ENCODE measurements around the gene ZFP36.

The ZFP36 gene

GRCh38 chr19:39412867-39413271 lies 6.2 kb downstream of the ZFP36 start:
- Histone ChIP-seq H3K4me1 (ENCODE audit: insufficient read depth, low read length, severe bottlenecking) (peaks cover 44% of the 10 kb centered on the region), H3K4me3 (ENCODE audit: low read depth, low read length, poor library complexity, severe bottlenecking) (peak overlapping the region; percentile 99), H3K4me2 (ENCODE audit: low read length) (peak overlapping the region; percentile 93), H3K27ac (ENCODE audit: low read depth, low read length, poor library complexity, severe bottlenecking) (peak overlapping the region; percentile 75), H3K9ac (ENCODE audit: low read length) (peak overlapping the region; percentile 99), H3K27me3 (ENCODE audit: insufficient read depth, low read length) (no peaks in the 10 kb centered on the region), H3K79me2 (ENCODE audit: insufficient read depth, low read length) (peaks cover 6% of the 10 kb centered on the region), H3K36me3 (ENCODE audit: insufficient read depth, low read length) (peaks cover 10% of the 10 kb centered on the region), H4K20me1 (ENCODE audit: insufficient read depth, low read length) (no peaks in the 10 kb centered on the region), H2AFZ (ENCODE audit: low read length) (0 out of 2 replicates have a peak overlapping the region, but pooled peaks have one; percentile 23), H3F3A (ENCODE audit: insufficient read depth, low read length) (peaks cover 5% of the 10 kb centered on the region), H3K9me2 (ENCODE audit: low read depth, low read length) (no peaks in the 10 kb centered on the region), H3K9me3 (ENCODE audit: low read length) (no peaks in the 10 kb centered on the region)
- TF ChIP-seq EZH2 (IDR thresholded peaks at IDR 0.05; ENCODE audit: borderline replicate concordance, low read length) (no peak), CTCF (IDR thresholded peaks at IDR 0.05; ENCODE audit: low read length) (peak; percentile 28; the same call in 1 of the 2 replicates)

- H4K20me1 ChIP-seq (ENCODE audit: insufficient read depth, low read length): no peaks in the 10 kb centered on the region
- H3K27ac ChIP-seq (ENCODE audit: low read depth, low read length, poor library complexity, severe bottlenecking): peak overlapping the region; percentile 75
- H3K9ac ChIP-seq (ENCODE audit: low read length): peak overlapping the region; percentile 99
- H3K4me1 ChIP-seq (ENCODE audit: insufficient read depth, low read length, severe bottlenecking): peaks cover 39% of the 10 kb centered on the region
- no peaks in the 10 kb centered on the region for H3K9me3 ChIP-seq (ENCODE audit: low read length)
- 0 out of 2 replicates have a peak overlapping the region, but pooled peaks have one; percentile 23 for H2AFZ ChIP-seq (ENCODE audit: low read length)
- no peak for TF ChIP-seq CTCF (IDR thresholded peaks at IDR 0.05; ENCODE audit: low read length)
- no peak for TF ChIP-seq EZH2 (IDR thresholded peaks at IDR 0.05; ENCODE audit: borderline replicate concordance, low read length)
- H3F3A ChIP-seq (ENCODE audit: insufficient read depth, low read length): peaks cover 5% of the 10 kb centered on the region
- H3K27me3 ChIP-seq (ENCODE audit: insufficient read depth, low read length): no peaks in the 10 kb centered on the region
- peaks cover 6% of the 10 kb centered on the region; the same call in 1 of the 2 replicates for H3K79me2 ChIP-seq (ENCODE audit: insufficient read depth, low read length)
- peak overlapping the region; percentile 93 for H3K4me2 ChIP-seq (ENCODE audit: low read length)
- H3K9me2 ChIP-seq (ENCODE audit: low read depth, low read length): no peaks in the 10 kb centered on the region
- peak overlapping the region; percentile 99 for H3K4me3 ChIP-seq (ENCODE audit: low read depth, low read length, poor library complexity, severe bottlenecking)
- H3K36me3 ChIP-seq (ENCODE audit: insufficient read depth, low read length): peaks cover 5% of the 10 kb centered on the region
These were observed 6.7 kb downstream of the ZFP36 start for GRCh38 chr19:39413272-39413910.

GRCh38 chr19:39413911-39414608 lies 7.4 kb downstream of the ZFP36 start:
- H4K20me1 ChIP-seq (ENCODE audit: insufficient read depth, low read length): no peaks in the 10 kb centered on the region
- peak overlapping the region; percentile 93 for H3K4me2 ChIP-seq (ENCODE audit: low read length)
- H3K4me1 ChIP-seq (ENCODE audit: insufficient read depth, low read length, severe bottlenecking): peaks cover 32% of the 10 kb centered on the region
- no peak overlapping the region for H2AFZ ChIP-seq (ENCODE audit: low read length)
- peaks cover 5% of the 10 kb centered on the region for H3F3A ChIP-seq (ENCODE audit: insufficient read depth, low read length)
- H3K9ac ChIP-seq (ENCODE audit: low read length): peak overlapping the region; percentile 99
- TF ChIP-seq EZH2 (IDR thresholded peaks at IDR 0.05; ENCODE audit: borderline replicate concordance, low read length): no peak
- peak; percentile 31; the same call in 1 of the 2 replicates for TF ChIP-seq CTCF (IDR thresholded peaks at IDR 0.05; ENCODE audit: low read length)
- H3K27ac ChIP-seq (ENCODE audit: low read depth, low read length, poor library complexity, severe bottlenecking): peak overlapping the region; percentile 44
- no peaks in the 10 kb centered on the region for H3K79me2 ChIP-seq (ENCODE audit: insufficient read depth, low read length)
- no peaks in the 10 kb centered on the region for H3K9me2 ChIP-seq (ENCODE audit: low read depth, low read length)
- H3K27me3 ChIP-seq (ENCODE audit: insufficient read depth, low read length): no peaks in the 10 kb centered on the region
- no peaks in the 10 kb centered on the region for H3K9me3 ChIP-seq (ENCODE audit: low read length)
- peak overlapping the region; percentile 99 for H3K4me3 ChIP-seq (ENCODE audit: low read depth, low read length, poor library complexity, severe bottlenecking)
- H3K36me3 ChIP-seq (ENCODE audit: insufficient read depth, low read length): peaks cover 6% of the 10 kb centered on the region; the same call in 1 of the 2 replicates
